Measurements from ENCODE around the gene PDGFB.

Gene PDGFB

GRCh38 chr22:39276440-39277141, 31.8 kb upstream of the PDGFB start:
- no peak for DNase-seq

- no peak for DNase-seq
These were observed 31.1 kb upstream of the PDGFB start for GRCh38 chr22:39275814-39276439.

GRCh38 chr22:39273950-39274887, 29.4 kb upstream of the PDGFB start:
- no peak for DNase-seq

- DNase-seq, result no peak
These were observed 26.0 kb upstream of the PDGFB start for GRCh38 chr22:39270792-39271191.

- no peak for DNase-seq
These were observed 25.5 kb upstream of the PDGFB start for GRCh38 chr22:39270280-39270679.

GRCh38 chr22:39269095-39269790, 24.5 kb upstream of the PDGFB start:
- no peak for DNase-seq

- no peak for DNase-seq
These were observed 23.9 kb upstream of the PDGFB start for GRCh38 chr22:39268645-39269044.

GRCh38 chr22:39267974-39268373, 23.2 kb upstream of the PDGFB start:
- no peak for DNase-seq

- DNase-seq, result no peak
These were observed 21.7 kb upstream of the PDGFB start for GRCh38 chr22:39266398-39267030.

- no peak for DNase-seq
These were observed 20.5 kb upstream of the PDGFB start for GRCh38 chr22:39265143-39265886.

GRCh38 chr22:39264349-39265038, 19.7 kb upstream of the PDGFB start:
- DNase-seq, result no peak

GRCh38 chr22:39263626-39264348, 19.0 kb upstream of the PDGFB start:
- no peak for DNase-seq

- DNase-seq, result no peak
These were observed 14.9 kb upstream of the PDGFB start for GRCh38 chr22:39259666-39260065.

GRCh38 chr22:39257901-39258475, 13.2 kb upstream of the PDGFB start:
- DNase-seq, result no peak

- no peak for DNase-seq
These were observed 12.2 kb upstream of the PDGFB start for GRCh38 chr22:39256979-39257378.

GRCh38 chr22:39256186-39256552, 11.4 kb upstream of the PDGFB start:
- no peak for DNase-seq

GRCh38 chr22:39255449-39256185, 10.8 kb upstream of the PDGFB start:
- no peak for DNase-seq

GRCh38 chr22:39254789-39255298, 10.1 kb upstream of the PDGFB start:
- DNase-seq, result no peak

GRCh38 chr22:39254122-39254521, 9.3 kb upstream of the PDGFB start:
- DNase-seq, result no peak
